SU-DHL-6 (cell line): ENCODE data around the gene MAP4K5.

ENCODE experiments used
- CTCF ChIP-seq: fragments of 200-600 bp; sonication (generic); IDR thresholded peaks from one replicate; pipeline ENCODE4 v1.5.1; 2017; ENCODE audit warnings: antibody characterized with exemption, mild to moderate bottlenecking, low read length, moderate library complexity; ENCODE audit not compliant: insufficient read depth, poor library complexity, severe bottlenecking
- EZH2phosphoT487 ChIP-seq: fragments of 200-600 bp; sonication (generic), shearing (Covaris generic); conservative IDR thresholded peaks from 2 replicates; pipeline ENCODE4 v1.6.1; 2018; ENCODE audit warnings: mild to moderate bottlenecking, antibody characterized with exemption, low read length, moderate library complexity, mixed read lengths

- TF ChIP-seq CTCF (no peak), EZH2phosphoT487 (no peak)
These were observed 41.5 kb upstream of the MAP4K5 start for GRCh38 chr14:50573862-50574261.
